Measurements from ENCODE around the gene STXBP3.

DNA sequence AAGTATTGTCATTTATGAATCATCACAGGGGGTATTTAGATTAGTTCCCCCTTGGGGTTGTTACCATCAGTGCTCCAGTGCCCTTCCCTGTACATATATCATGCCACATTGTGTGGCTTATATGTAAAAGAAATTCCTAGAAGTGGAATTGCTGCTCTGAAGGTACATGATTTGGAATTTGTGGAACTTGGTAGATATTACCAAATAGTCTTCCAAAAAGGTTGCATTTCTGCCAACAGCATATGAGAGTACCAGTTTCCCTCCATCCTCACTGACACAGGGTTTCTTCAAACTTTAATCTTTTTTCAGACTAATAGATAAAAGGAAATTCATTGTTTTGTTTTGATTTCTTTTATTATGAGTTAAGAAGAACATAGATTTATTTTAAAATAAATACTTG, 69.1 kb downstream of the STXBP3 start:
- no peak for TF ChIP-seq EZH2 (IDR thresholded peaks at IDR 0.05; ENCODE audit: borderline replicate concordance, insufficient read depth, low read depth, low read length, poor library complexity, severe bottlenecking)
- TF ChIP-seq, protein P1, sequence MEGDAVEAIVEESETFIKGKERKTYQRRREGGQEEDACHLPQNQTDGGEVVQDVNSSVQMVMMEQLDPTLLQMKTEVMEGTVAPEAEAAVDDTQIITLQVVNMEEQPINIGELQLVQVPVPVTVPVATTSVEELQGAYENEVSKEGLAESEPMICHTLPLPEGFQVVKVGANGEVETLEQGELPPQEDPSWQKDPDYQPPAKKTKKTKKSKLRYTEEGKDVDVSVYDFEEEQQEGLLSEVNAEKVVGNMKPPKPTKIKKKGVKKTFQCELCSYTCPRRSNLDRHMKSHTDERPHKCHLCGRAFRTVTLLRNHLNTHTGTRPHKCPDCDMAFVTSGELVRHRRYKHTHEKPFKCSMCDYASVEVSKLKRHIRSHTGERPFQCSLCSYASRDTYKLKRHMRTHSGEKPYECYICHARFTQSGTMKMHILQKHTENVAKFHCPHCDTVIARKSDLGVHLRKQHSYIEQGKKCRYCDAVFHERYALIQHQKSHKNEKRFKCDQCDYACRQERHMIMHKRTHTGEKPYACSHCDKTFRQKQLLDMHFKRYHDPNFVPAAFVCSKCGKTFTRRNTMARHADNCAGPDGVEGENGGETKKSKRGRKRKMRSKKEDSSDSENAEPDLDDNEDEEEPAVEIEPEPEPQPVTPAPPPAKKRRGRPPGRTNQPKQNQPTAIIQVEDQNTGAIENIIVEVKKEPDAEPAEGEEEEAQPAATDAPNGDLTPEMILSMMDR (IDR thresholded peaks at IDR 0.05) = no peak

All from B cell (primary cell).